GM12801 (cell line): ENCODE measurements around the gene MYH16.

ENCODE experiments used
- CTCF ChIP-seq: IDR thresholded peaks from one replicate; pipeline ENCODE4 v1.5.1; 2011; ENCODE audit warnings: control low read depth; ENCODE audit not compliant: insufficient read length; ENCODE audit errors: extremely low read depth

The MYH16 gene

GRCh38 chr7:99254390-99254789 is 18.2 kb upstream of the MYH16 start:
- TF ChIP-seq CTCF, result no peak

GRCh38 chr7:99255463-99255862 is 17.2 kb upstream of the MYH16 start:
- no peak for TF ChIP-seq CTCF

- TF ChIP-seq CTCF, result no peak
Observed at GRCh38 chr7:99257065-99257464, 15.6 kb upstream of the MYH16 start.

- TF ChIP-seq CTCF, result no peak
Observed at GRCh38 chr7:99257675-99258074, 15.0 kb upstream of the MYH16 start.

GRCh38 chr7:99258501-99258900 is 14.1 kb upstream of the MYH16 start:
- no peak for TF ChIP-seq CTCF

GRCh38 chr7:99260395-99260794 is 12.2 kb upstream of the MYH16 start:
- TF ChIP-seq CTCF, result no peak

GRCh38 chr7:99261646-99262045 is 11.0 kb upstream of the MYH16 start:
- TF ChIP-seq CTCF, result no peak
